NT2/D1 (cell line): ENCODE results near the gene TCAF1.
"Not testable (repeated sequence)": the region's sequence is repeated elsewhere in the genome, so short reads cannot be mapped to it uniquely, and the experiment has no call there.

Source experiments
- SUZ12 ChIP-seq: IDR thresholded peaks from 2 replicates; pipeline ENCODE4 v1.6.1; 2011; ENCODE audit not compliant: insufficient read length, insufficient read depth; ENCODE audit errors: extremely low read depth
- YY1 ChIP-seq: IDR thresholded peaks from 2 replicates; pipeline ENCODE4 v1.6.1; 2011; ENCODE audit not compliant: insufficient read length, insufficient read depth
- ZNF274 ChIP-seq: IDR thresholded peaks from 2 replicates; pipeline ENCODE4 v1.6.1; 2011; ENCODE audit warnings: mild to moderate bottlenecking, low read depth, low read length

DNA sequence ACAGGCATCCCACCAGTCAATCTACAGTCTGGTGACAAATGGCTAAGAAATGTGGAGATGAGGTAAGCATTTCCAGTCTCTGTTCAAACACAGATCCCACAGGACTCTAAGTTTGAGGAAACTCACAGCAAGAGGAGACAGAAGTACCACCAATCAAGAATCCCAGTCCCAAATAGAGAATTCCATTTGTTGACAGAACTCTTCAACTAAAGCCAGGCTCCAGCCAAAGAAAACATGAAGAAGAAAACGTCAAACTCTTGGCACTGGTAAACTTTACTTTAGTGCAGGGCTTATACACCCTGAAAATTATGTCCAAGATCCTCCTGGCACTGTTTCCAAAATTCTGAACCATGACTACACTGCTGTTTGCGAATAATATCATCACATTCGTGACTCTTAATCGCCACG lies 95.3 kb downstream of the TCAF1 start:
- not testable (repeated sequence) for TF ChIP-seq YY1, SUZ12, ZNF274
